Measurements from ENCODE around the gene AP5S1. TPM values are rescaled to one million over a fixed set of nuclear protein-coding genes. Genes with fewer than 3 reads are reported as not detected.

Gene AP5S1
- total and polyA plus RNA-seq, 2 of the 13 experiments (the other 11 are each of a cell fraction or from before 2014, with no cell fraction given), result 7.9 to 23.2 TPM

GRCh38 chr20:3777716-3778629 lies 42.4 kb upstream of the AP5S1 start (continued):
- TF ChIP-seq CBX2 (IDR thresholded peaks at IDR 0.05; ENCODE audit: low read depth, low read length), result no peak
- TF ChIP-seq CBX2 (CRISPR knock-in tag; IDR thresholded peaks at IDR 0.05; ENCODE audit: low read depth), result peak; percentile 23; the same call in 1 of the 2 replicates
- TF ChIP-seq CHD2 (IDR thresholded peaks at IDR 0.05; ENCODE audit: low read depth, low read length), result no peak
- no peak for TF ChIP-seq SNRNP70 (IDR thresholded peaks at IDR 0.05; ENCODE audit: low read depth, low read length)
- no peak for TF ChIP-seq ZNF597 (CRISPR knock-in tag; IDR thresholded peaks at IDR 0.05)
- TF ChIP-seq ZFP41 (CRISPR knock-in tag; IDR thresholded peaks at IDR 0.05; ENCODE audit: borderline replicate concordance), result 0 out of 2 replicates have a peak, but pooled peaks have one; percentile 59
- no peak for TF ChIP-seq TAF15 (IDR thresholded peaks at IDR 0.05; ENCODE audit: low read depth, low read length, poor library complexity, severe bottlenecking)
- peak; percentile 77; the same call in 1 of the 2 replicates for TF ChIP-seq ZBTB7A (CRISPR knock-in tag; IDR thresholded peaks at IDR 0.05)
- 0 out of 2 replicates have a peak, but pooled peaks have one; percentile 15 for TF ChIP-seq ZNF556 (CRISPR knock-in tag; IDR thresholded peaks at IDR 0.05; ENCODE audit: borderline replicate concordance)
- TF ChIP-seq ZNF710 (CRISPR knock-in tag; IDR thresholded peaks at IDR 0.05; ENCODE audit: borderline replicate concordance), result 0 out of 2 replicates have a peak, but pooled peaks have one; percentile 14
- peak; percentile 61; the same call in 1 of the 2 replicates for TF ChIP-seq ZNF275 (CRISPR knock-in tag; IDR thresholded peaks at IDR 0.05; ENCODE audit: borderline replicate concordance)
- 0 out of 2 replicates have a peak, but pooled peaks have one; percentile 51 for TF ChIP-seq ZNF296 (CRISPR knock-in tag; conservative IDR thresholded peaks at IDR 0.05)
- TF ChIP-seq ASH2L (IDR thresholded peaks at IDR 0.05; ENCODE audit: insufficient read length, low read depth, low read length), result peak; percentile 28
- TF ChIP-seq ZNF678 (CRISPR knock-in tag; IDR thresholded peaks at IDR 0.05), result peak; percentile 58; the same call in 1 of the 2 replicates
- no peak for TF ChIP-seq IRF9 (CRISPR knock-in tag; IDR thresholded peaks at IDR 0.05; ENCODE audit: borderline replicate concordance)
- peak; percentile 46; the same call in 1 of the 2 replicates for TF ChIP-seq NR3C1 (CRISPR knock-in tag; IDR thresholded peaks at IDR 0.05)
- TF ChIP-seq ZNF83 (CRISPR knock-in tag; IDR thresholded peaks at IDR 0.05; ENCODE audit: borderline replicate concordance), result 0 out of 2 replicates have a peak, but pooled peaks have one; percentile 15
- no peak for TF ChIP-seq ZNF589 (CRISPR knock-in tag; conservative IDR thresholded peaks at IDR 0.05)
- TF ChIP-seq ZNF782 (CRISPR knock-in tag; IDR thresholded peaks at IDR 0.05; ENCODE audit: borderline replicate concordance), result no peak
- 0 out of 2 replicates have a peak, but pooled peaks have one; percentile 33 for TF ChIP-seq RFXAP (CRISPR knock-in tag; IDR thresholded peaks at IDR 0.05; ENCODE audit: borderline replicate concordance)
- TF ChIP-seq SAFB2 (CRISPR knock-in tag; IDR thresholded peaks at IDR 0.05; ENCODE audit: borderline replicate concordance, low read depth), result peak; percentile 57; the same call in 1 of the 2 replicates
- TF ChIP-seq RBFOX2 (IDR thresholded peaks at IDR 0.05; ENCODE audit: low read depth, low read length), result peak; percentile 43; the same call in 1 of the 2 replicates

All from HepG2 (cell line).